CD4-positive, alpha-beta T cell treated with Interleukin-4 for 1 hour (primary cell): ENCODE results near the gene PTCD1.
"Not testable (repeated sequence)": the region's sequence is repeated elsewhere in the genome, so short reads cannot be mapped to it uniquely, and the experiment has no call there.

Experiments used
- DNase-seq, 2 donors: peaks; one replicate each; pipeline ENCODE4 v3.0.0-alpha.2; 2020 to 2022

The PTCD1 gene

DNA sequence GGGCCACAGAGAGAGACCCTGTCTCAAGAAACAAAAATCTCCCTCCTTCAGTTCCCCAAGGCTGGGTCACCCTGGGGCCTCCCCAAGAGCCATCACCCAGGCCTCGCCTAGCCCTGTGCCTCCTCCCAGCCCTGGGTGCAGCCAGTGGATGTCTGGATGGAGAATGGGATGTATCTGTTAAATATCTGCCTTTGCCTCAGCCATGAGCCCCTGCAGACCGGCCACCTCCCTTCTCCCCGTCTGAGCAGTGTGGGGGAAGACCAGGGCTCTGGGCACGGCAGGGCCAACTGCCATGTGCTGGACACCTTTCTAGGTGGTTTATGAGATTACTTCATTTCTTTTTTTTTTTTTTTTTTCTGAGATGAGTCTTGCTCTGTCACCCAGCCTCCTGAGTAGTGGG, 54.1 kb downstream of the PTCD1 start:
- DNase-seq = no peak

GRCh38 chr7:99383791-99384370, 54.7 kb downstream of the PTCD1 start:
- no peak for DNase-seq

DNA sequence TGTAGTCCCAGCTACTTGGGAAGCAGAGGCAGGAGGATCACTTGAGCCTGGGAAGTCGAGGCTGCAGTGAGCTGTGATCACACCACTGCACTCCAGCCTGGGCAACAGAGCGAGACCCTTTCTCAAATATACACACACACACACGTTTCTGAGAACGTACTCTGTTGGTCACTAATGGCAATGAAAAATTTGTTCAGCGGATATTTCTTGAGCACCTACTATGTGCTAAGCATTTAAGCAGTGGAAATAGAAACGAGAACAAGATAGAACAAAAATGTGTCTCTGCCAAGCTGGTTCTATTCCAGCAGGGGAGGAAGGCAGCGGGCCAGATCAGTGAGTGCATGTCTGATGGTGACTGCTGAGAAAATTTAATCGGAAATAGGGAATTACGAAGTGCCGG, 55.4 kb downstream of the PTCD1 start:
- DNase-seq = no peak

DNA sequence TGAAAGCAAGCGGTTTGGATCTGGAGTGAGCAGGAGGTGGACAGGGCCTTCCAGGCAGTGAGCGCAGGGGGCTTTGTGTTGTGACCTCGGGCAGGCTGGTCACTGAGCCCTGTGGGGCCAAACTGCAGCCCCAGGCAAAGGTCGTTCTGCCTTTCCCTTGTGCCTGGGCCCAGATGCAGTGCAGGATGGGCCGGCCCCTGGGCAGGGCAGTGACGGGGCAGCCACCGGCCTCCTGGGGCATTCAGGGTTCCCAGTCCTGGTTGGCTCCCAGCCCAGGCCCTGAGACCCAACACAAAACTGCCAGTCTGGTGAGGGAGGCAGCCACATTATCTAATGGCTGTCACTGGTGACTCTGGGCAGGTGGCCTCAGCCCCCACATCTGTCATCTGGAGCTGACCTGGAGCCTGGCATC, 56.9 kb downstream of the PTCD1 start:
- DNase-seq = no peak

GRCh38 chr7:99380823-99381663, 57.6 kb downstream of the PTCD1 start:
- peak; percentile 94 to 95 for DNase-seq

DNA sequence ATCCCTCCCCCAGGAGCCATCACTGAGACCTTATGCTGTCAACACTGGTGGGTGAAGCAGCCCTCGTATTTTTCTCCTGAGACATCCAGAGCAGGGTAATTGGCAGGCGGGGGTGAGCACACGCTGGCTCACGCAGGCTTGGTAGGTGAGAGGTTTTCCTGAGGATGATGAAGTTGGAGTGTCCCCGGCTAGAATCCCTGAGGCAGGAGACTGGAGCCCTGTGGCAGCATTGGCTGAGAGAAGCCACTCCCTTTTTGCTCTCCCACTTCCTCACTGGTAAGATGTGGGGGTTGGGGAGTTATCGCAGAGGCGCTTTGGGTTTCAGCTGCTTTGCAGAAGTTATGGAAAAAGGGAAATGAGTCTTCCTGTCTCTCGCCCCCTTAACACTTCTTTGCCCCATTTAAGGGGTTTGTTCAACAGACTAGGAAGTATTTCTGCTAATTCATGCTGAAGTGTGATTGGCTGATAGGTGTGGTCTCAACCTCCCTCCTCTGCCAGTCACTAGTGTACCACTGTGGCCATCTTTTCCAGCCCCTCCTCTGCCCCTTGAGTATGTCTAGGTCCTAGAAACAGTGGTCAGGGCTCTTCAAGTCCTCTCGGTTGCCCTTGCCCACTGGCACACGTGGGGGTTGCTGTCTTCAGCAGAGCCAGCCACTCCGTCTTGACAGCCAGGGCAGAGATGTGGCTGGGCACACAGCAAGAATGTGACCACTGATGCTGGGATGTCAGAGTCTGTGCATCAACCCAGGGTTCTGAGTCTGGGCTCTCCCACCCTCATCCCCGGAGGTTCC, 58.4 kb downstream of the PTCD1 start:
- peak; percentile 66 to 74 for DNase-seq

DNA sequence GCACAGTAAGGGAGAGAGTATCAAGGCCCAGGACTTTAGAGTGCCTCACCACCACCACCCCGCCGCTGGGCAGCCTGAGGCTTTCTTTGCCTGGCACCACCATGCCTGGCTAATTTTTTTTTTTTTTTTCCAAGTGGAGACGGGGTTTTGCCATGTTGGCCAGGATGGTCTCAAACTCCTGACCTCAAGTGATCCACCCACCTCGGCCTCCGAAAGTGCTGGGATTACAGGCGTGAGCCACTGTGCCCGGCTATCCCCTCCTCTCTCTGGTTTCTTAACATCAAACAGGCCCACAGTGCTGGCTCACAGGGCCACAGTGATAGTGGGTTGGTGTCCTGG, 58.9 kb downstream of the PTCD1 start:
- DNase-seq = not testable (repeated sequence)

DNA sequence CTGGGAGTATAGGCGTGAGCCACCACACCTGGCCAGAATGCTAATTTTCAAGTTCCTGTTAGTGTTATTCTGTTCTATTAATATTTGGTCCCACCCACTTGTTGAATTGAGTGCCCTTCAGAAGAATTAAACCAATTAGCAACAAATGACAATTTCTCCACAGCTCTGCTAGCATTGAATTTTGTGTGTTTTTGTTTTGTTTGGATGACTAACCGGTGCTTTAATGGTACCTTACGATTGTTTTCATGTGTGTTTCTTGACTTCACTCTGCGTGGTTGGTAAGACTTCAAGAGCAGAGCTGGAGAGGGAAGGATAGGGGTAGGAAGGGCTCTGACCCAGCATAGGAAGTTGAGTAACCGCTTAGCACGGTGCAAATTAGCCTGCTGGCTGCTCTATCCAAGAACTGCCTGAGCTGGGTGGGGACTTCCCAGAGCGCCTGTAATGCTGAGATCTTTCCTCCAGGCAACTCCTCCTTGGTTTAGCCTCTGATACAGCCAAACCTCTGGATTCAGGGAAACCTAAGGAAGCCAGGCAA, 59.5 kb downstream of the PTCD1 start:
- peak; percentile 71 to 74 for DNase-seq

DNA sequence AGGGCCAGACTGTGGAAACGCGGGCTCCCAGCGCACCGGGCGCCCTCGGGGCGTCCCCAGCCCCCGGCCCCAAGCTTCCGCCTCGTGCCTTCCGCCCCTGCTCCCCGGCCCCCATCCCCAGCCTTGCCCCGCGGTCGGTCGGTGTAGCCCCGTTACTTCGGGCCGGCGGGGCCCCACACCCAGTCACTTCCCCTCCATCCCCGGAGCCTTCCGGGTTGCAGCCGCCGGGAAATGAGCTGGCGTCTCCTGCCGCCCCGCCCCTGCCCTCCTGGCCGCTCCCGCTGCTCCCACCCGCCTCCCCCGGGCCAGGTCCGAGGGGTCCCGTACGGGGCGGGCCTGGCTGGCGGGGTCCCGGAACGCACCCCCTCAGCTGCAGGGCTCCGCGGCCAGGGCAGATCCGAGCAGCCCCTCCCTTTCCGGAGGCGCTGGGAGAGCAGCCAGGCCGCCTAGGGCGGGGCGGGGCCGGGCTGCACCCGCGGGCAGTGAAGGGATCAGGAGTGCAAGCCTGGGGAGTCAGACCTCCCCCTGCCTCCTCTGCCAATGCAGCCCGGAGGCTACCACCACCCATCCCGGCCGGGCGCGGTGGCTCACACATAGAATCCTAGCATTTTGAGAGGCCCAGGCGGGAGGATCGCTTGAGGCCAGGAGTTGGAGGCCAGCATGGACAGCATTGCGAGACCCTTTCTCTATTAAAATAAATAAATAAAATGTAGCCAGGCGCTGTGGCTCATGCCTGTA, 63.4 kb downstream of the PTCD1 start:
- peak; percentile 57 to 70 for DNase-seq

DNA sequence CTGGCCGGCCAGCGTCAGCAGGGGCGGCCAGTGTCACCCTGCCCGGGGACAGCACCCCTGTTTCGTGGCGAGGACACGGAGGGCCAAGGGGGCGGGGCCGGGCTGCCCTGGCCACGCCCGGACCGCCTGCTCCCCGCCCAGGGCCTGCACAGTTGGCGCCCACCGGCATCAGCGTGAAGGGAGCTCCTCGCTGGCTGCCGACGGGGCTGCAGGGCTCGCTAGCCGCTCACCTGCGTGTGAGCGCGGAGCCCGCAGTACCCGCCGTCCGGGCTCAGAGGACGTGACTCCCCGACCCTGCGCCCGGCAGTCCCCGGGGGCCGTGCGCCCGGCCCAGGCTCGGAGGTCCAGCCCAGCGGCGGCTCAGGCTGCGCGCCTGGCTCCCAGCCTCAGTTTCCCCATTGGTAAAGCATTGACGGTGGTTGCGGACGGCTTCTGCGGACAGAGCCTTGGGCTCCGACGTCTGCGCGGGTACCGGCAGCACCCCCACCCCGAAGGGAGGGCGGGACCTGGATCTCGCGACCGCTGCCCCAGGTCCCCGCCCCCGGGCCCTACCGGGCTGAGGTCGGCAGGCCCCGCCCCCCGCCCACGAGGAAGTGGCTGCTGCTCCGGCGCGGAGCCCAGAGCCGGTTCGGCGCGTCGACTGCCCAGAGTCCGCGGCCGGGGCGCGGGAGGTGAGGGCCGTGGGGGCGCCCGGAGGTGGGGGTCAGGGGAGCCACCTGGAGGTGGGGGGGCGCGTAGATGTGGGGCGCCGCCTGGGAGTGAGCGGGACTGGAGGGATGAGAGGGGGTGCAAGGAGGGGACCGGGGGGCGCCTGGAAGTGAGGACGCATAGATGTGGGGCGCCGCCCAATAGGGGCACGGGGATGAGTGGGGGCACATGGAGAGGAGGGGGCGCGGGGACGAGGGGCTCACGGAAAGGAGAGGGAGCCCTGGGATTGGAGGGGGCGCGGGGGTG, 64.2 kb downstream of the PTCD1 start, which contains the start of gene ARPC1B:
Gene ARPC1B, plus strand, starts transcription at position 620 of the 954 bp plus-strand sequence. CDS start 10,985 bp downstream, outside the sequence.
- DNase-seq = peak; percentile 86

DNA sequence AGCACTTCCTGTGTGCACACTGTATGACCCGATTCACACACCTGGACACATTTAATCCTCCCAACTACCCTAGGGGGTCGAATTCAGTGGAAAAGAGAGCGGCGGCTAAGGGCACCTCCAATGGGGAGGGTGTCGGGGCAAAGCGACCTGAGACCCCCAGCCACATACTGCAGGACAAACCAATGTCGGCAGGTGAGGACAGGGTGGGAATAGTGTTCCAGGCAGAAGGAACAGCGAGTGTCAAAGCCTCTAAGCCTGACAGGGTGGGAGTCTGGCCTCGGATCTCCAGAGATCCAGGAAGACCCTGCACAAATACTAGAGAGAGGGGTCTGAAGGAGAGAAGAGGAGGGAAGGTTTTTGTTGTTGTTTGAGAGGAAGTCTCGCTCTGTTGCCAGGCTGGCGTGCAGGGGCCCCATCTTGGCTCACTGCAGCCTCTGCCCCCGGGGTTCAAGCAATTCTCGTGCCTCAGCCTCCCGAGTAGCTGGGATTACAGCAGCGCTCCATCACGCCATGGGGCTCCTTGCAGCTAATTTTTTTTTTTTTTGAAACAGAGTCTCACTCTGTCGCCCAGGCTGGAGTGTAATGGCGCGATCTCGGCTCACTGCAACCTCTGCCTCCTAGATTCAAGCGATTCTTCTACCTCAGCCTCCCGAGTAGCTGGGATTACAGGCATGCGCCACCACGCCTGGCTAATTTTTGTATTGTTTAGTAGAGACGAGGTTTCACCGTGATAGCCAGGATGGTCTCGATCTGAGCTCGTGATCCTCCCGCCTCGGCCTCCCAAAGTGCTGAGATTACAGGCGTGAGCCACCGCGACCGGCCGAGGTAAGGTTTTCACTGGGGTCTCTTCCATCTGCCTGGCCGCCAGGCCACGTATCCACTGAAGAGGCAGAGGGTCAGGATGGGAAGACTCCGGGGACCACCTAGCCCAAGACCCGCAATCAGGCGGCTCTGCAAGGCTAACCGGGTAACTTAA, 65.2 kb downstream of the PTCD1 start:
- DNase-seq = no peak

DNA sequence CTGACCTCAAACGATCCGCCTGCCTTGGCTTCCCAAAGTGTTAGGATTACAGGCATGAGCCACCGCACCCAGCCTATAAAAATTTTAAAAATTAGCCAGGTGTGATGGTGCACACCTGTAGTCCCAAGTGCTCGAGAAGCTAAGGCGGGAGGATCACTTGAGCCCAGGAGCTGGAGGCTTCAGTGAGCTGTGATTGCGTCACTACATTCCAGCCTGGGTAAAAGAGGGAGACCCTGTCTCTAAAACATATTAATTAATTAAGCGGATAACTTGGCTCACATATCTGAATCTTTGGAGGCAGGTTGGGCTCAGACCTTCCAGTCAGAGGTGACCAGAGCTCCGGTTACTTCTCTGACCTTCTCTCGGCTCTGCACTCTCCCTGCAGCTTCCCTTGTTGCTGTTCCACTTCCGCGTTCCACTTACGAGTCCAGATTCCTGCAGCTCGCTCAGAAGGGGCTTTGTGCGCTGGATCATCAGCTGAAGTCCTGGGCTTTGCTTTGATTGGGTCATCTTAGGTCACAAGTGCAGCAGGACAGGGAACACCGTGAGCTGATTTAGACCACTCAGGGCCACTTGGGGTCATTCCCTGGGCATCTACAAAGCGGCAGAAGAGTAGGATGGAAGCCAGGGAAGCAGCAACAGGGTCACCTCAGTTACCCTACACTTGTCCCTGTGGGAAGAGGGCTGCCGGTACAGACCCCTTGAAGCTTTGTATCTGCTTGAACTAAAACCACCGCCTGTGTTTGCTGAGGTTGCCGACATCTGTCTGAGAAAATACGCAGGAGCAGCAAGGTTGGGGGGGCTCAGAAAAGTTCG, 66.1 kb downstream of the PTCD1 start:
- no peak for DNase-seq

- DNase-seq = no peak
Measured at GRCh38 chr7:99371376-99371920, 67.2 kb downstream of the PTCD1 start.

GRCh38 chr7:99369767-99370391, 68.7 kb downstream of the PTCD1 start:
- no peak for DNase-seq

DNA sequence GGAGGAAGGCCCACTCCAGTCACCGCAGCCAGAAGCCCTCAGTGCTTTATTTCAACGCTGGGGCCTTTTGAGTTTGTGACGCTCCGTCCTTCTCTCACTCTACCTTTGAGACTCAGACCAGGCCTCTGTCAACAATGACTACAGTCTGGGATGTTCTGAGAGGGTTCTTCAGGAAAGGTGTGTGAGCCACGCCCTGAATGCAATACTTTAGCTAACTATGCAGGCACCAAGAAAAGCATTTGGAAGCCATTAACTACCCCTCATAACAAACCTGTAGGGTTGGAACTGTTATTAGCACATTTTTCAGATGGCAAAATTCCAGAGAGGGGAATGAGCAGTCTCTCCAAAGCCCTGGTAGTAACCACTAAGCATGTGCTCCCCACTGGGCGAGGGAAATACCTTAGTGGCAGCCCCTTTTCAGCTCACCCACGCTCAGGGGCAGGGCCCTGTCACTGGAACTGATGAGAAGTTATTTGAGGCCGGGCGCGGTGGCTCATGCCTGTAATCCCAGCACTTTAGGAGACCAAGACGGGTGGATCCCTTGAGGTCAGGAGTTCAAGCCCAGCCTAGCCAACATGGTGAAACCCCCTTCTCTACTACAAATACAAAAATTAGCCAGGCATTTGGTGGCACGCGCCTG, 69.7 kb downstream of the PTCD1 start:
- no peak for DNase-seq
